PFSK-1 (cell line): ENCODE data around the gene AGBL3.

Source experiments
- FOXP2 ChIP-seq: optimal IDR thresholded peaks from 2 replicates; pipeline ENCODE3; 2011; ENCODE audit warnings: borderline replicate concordance, control low read depth, inconsistent platforms; ENCODE audit not compliant: insufficient read depth; ENCODE audit errors: extremely low read length, extremely low read depth
- POLR2AphosphoS5 ChIP-seq: IDR thresholded peaks from 2 replicates; pipeline ENCODE4 v1.6.1; 2012; ENCODE audit warnings: low read depth, mild to moderate bottlenecking, control low read depth, low read length, moderate library complexity
- SIN3A ChIP-seq: IDR thresholded peaks from 2 replicates; pipeline ENCODE4 v1.6.1; 2012; ENCODE audit warnings: mild to moderate bottlenecking, low read length, moderate library complexity, borderline replicate concordance; ENCODE audit not compliant: insufficient read depth
- TAF1 ChIP-seq: IDR thresholded peaks from 2 replicates; pipeline ENCODE4 v1.6.1; 2012; ENCODE audit warnings: low read length, control low read depth, borderline replicate concordance; ENCODE audit not compliant: insufficient read depth
- TF ChIP-seq, protein P1 (sequence below), 2 experiments: IDR thresholded peaks; 2 replicates each; pipeline versions ENCODE4 v1.6.1 to v1.8.0; 2011 to 2012; ENCODE audit warnings: low read depth in 2 of 2, low read length in 2 of 2, control low read depth in 1 of 2, inconsistent platforms in 1 of 2, mild to moderate bottlenecking in 1 of 2, moderate library complexity in 1 of 2; ENCODE audit not compliant: insufficient read depth in 1 of 2

The AGBL3 gene

GRCh38 chr7:134962270-134962780, 24.0 kb upstream of the AGBL3 start:
- TF ChIP-seq FOXP2 = no peak

DNA sequence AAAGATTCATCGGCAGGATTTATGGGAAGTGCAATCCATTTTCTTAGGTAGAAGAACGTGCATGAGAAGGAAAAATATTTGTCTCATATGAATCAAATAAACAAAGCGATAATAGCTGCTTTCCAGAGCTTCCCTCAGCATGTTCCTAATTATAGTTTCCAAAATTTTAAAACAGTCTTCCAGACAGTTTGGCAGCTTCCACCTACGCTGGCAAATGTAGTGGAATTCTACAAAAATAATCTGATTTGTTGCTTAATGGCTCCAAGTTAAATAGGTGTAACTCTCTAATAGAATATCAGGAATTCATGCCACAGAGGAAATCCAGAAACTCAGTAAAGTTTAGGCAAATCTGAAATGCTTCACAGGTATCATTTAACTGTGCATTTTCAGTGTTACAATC, 23.3 kb upstream of the AGBL3 start:
- TF ChIP-seq FOXP2 (no peak), TAF1 (no peak), SIN3A (no peak), POLR2AphosphoS5 (no peak)
- TF ChIP-seq, protein P1, sequence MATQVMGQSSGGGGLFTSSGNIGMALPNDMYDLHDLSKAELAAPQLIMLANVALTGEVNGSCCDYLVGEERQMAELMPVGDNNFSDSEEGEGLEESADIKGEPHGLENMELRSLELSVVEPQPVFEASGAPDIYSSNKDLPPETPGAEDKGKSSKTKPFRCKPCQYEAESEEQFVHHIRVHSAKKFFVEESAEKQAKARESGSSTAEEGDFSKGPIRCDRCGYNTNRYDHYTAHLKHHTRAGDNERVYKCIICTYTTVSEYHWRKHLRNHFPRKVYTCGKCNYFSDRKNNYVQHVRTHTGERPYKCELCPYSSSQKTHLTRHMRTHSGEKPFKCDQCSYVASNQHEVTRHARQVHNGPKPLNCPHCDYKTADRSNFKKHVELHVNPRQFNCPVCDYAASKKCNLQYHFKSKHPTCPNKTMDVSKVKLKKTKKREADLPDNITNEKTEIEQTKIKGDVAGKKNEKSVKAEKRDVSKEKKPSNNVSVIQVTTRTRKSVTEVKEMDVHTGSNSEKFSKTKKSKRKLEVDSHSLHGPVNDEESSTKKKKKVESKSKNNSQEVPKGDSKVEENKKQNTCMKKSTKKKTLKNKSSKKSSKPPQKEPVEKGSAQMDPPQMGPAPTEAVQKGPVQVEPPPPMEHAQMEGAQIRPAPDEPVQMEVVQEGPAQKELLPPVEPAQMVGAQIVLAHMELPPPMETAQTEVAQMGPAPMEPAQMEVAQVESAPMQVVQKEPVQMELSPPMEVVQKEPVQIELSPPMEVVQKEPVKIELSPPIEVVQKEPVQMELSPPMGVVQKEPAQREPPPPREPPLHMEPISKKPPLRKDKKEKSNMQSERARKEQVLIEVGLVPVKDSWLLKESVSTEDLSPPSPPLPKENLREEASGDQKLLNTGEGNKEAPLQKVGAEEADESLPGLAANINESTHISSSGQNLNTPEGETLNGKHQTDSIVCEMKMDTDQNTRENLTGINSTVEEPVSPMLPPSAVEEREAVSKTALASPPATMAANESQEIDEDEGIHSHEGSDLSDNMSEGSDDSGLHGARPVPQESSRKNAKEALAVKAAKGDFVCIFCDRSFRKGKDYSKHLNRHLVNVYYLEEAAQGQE (IDR thresholded peaks at IDR 0.05; ENCODE audit: insufficient read depth in 1 of 2, low read depth in 2 of 2, low read length in 2 of 2) = no peak

GRCh38 chr7:134966691-134967090, 19.6 kb upstream of the AGBL3 start:
- no peak for TF ChIP-seq SIN3A
- no peak for TF ChIP-seq TAF1
- TF ChIP-seq POLR2AphosphoS5 = no peak

DNA sequence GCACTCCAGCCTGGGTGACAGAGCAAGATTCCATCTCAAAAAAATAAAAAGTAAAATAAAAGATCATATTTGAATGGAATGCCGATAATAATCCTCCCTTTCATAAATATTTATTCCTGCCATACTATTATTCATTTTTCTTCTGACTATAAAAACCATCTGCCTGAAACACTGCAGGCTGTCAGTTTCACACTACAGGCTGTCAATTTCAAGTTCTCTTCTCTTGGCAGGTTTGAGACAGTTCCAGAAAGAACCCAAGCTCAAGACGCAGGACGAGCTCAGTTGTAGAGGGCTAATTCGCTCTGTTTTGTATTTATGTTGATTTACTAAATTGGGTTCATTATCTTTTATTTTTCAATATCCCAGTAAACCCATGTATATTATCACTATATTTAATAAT, 18.2 kb upstream of the AGBL3 start:
- TF ChIP-seq, protein P1 (IDR thresholded peaks at IDR 0.05; ENCODE audit: insufficient read depth in 1 of 2, low read depth in 2 of 2, low read length in 2 of 2) = no peak
- TF ChIP-seq TAF1 (no peak), SIN3A (no peak), POLR2AphosphoS5 (no peak), FOXP2 (no peak)

DNA sequence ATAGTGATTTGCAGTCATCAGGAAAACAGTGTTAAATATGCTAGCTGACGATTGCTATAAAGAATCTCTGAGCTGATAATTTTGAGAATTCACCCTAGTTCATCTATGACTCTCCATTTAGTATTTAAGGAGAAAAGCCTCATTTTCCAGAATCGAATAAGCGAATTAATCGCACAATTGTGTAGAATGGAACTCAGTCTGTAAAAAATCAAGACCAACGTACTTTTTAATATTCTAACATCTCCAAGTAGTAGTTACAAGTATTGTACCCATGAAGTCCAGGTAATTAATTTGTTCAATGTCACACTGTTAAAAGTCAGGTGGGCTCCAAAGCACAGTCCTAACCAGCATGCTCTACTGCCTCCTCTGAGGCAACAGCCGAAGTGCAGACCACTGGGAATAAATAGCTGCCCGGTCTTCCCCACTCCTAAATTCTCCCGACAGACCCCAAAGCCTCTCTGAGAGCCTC, 380 bp upstream of the AGBL3 start:
- TF ChIP-seq SIN3A (no peak), POLR2AphosphoS5 (no peak), TAF1 (no peak)

DNA sequence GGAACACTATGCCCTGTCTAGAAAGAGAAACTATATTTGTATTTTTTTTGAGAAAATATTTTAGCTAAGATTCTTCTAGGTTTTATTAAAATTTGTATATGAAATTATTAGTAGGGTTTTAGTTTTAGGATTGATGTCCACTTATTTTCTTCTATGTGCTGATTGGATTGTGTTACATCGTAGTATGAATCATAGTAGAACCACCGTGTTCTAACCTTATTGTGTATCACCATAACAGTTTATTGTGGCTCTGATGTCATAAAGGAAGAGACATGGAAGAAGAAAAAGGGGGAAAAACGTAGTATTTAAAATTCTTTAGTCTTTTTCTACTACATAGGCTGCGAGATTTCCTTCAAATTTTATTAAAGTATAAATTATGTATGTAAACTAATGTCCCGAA, 1.9 kb downstream of the AGBL3 start:
- TF ChIP-seq, protein P1 (IDR thresholded peaks at IDR 0.05; ENCODE audit: insufficient read depth in 1 of 2, low read depth in 2 of 2, low read length in 2 of 2) = no peak
- TF ChIP-seq TAF1 (no peak), SIN3A (no peak), POLR2AphosphoS5 (no peak), FOXP2 (no peak)

DNA sequence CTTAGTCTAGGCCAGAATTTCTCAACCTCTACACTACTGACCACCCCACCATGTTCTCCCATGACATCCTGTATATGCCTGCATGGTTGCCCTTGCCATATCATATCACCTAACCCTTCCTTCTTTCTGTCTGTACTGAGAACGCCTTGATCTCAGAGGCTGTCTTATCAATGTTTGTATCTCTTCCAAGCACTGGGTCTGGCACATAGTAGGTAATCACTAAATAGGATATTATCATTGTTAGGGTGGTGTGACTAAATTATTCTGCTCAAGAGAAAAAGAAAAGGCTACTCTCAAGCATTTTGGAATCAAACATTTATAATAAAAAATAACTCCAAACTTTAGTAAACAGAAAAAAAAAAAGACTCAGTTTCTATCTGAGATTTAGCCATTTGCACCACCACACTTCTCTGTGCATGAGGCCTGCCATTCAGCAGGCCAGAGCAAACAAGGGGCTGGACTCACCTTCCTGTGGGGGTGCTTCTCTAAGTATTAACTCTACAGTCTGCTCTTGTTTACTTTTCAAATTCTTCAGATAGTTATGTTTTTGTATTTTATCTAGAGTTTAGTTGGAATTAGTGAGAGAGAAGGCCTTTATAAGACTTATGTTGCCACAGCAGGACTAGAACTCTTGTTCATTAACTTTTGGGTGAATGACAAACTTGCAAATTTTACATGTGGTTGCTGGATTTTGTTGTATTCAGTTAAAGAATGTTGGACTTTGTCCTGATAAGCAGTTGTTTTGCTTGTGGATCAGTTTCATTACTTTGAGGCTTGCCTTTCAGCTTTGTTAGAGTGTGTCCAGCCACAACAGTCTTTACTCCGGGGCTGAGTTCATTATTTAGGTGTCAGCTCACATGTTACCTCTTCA, 5.4 kb downstream of the AGBL3 start:
- TF ChIP-seq TAF1 (no peak), FOXP2 (no peak), SIN3A (no peak)
